Lower leg skin (tissue), 4 donors: Measurements from ENCODE around the gene HAX1. TPM values are rescaled to one million over a fixed set of nuclear protein-coding genes. Genes with fewer than 3 reads are reported as not detected.
"Not testable (repeated sequence)": the region's sequence is repeated elsewhere in the genome, so short reads cannot be mapped to it uniquely, and the experiment has no call there.

Experiments used
- DNase-seq, 2 donors: peaks; one replicate each; pipeline ENCODE4 v3.0.0-alpha.2; 2019; ENCODE audit warnings: low spot score in 2 of 2
- H3K4me3 ChIP-seq: fragments of 200-600 bp; sonication (generic); 2 replicates; pipeline ENCODE4 v1.5.1; 2017; ENCODE audit warnings: mild to moderate bottlenecking, low read depth; ENCODE audit not compliant: poor library complexity, severe bottlenecking
- POLR2A ChIP-seq, 2 donors: fragments of 450-650 bp; IDR thresholded peaks; one replicate each; pipeline ENCODE4 v1.6.1; 2016 to 2017; ENCODE audit warnings: antibody characterized with exemption in 2 of 2, mild to moderate bottlenecking in 1 of 2, moderate library complexity in 1 of 2
- WGBS, 2 donors: methylation state at CpG; one replicate each; pipeline ENCODE4 v1.1.5; 2018; 5-methylcytosine and 5-hydroxymethylcytosine counted together
- intact Hi-C: fragments of 100-400 bp; cut with DNase I; formaldehyde crosslinking; loops from one replicate; pipeline ENCODE4 v1.15.0; 2023; ENCODE audit warnings: low total_unique reads
- total RNA-seq, 4 donors: library from RNA; depleted of rRNA; stranded (reverse); fragments of >200 nt; gene quantifications; one replicate each; pipeline ENCODE4 v1.1.0, GENCODE V29; 2016
- TF ChIP-seq, protein P1 (sequence below), 3 donors: fragments of 450-650 bp; IDR thresholded peaks; one replicate each; pipeline ENCODE4 v1.5.1; 2016; ENCODE audit warnings: antibody characterized with exemption in 3 of 3, mild to moderate bottlenecking in 3 of 3, moderate library complexity in 2 of 3

The HAX1 gene
- total RNA-seq = 10 to 100 TPM; 52.7 to 83.4 (median 71.6) TPM

DNA sequence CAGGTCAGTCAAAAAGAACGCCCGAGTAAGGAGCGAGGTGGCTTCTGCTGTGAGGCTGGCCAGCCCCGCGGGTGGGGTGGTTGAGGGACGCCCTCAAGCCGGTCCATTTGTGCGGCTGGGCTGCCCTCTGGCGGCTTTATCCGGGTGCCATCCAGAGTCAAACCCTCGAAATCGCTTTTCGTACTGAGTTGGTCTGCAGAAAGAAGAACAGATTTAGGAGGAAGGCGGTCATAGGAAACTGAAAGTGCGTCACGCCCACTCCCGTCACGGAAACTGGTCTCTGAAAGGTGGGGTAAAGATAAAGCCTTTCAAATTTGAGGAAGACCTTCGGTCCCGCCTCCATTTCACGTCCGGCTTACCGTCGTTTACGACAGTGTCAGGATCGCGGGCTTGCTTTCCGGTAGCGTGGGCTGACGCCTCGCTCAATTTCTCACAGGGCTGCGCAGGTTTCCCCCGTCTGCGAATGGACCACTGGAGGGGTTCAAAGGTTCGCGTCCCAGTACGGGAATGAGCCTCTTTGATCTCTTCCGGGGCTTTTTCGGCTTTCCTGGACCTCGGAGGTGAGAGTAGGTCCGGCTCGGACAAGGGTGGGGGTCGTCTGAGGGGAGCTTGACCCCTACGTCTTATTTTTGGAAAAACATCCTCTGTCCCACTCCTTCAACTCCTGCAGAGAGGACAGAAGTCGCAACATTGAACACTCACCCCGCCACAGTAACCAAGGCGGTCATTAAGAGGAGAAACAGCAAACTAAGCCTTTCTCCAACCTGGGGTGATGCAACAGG is at the start of gene HAX1:
Gene HAX1, plus strand, starts transcription at position 413 of the 782 bp plus-strand sequence. Its CDS starts 95 bp downstream, at position 508.
- intact Hi-C loops = no loop called here
- peak; percentile 95 to 98 for DNase-seq
- WGBS, 2 donors = 0% methylated on average over 42 to 47 of the region's 47 CpGs
- peak in 1 of 2 donors; percentile 64 for TF ChIP-seq POLR2A (IDR thresholded peaks at IDR 0.05)
- TF ChIP-seq, protein P1, sequence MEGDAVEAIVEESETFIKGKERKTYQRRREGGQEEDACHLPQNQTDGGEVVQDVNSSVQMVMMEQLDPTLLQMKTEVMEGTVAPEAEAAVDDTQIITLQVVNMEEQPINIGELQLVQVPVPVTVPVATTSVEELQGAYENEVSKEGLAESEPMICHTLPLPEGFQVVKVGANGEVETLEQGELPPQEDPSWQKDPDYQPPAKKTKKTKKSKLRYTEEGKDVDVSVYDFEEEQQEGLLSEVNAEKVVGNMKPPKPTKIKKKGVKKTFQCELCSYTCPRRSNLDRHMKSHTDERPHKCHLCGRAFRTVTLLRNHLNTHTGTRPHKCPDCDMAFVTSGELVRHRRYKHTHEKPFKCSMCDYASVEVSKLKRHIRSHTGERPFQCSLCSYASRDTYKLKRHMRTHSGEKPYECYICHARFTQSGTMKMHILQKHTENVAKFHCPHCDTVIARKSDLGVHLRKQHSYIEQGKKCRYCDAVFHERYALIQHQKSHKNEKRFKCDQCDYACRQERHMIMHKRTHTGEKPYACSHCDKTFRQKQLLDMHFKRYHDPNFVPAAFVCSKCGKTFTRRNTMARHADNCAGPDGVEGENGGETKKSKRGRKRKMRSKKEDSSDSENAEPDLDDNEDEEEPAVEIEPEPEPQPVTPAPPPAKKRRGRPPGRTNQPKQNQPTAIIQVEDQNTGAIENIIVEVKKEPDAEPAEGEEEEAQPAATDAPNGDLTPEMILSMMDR (IDR thresholded peaks at IDR 0.05) = peak in 1 of 3 donors; percentile 73
- H3K4me3 ChIP-seq = peak within 1 kb of the TSS; percentile 77

DNA sequence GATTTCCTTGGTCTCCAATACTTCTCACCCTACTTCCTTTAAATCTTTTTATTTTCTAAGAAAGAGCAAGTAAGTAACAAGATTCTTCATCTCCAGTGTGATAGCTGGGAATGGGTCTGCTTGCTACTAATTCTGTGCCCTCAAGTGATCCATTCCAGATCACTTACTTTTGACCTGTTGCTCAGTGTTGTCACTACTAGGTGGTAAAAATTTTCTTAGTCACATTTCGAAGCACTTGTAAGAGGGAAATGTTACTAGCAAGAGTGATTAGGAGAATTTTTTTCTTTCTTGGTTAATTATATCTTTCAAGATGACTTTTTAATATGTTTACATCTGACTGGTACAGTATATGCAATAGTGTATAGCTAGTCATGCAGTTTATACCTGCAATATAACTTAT is 49.5 kb upstream of the HAX1 start:
- 85 to 86% methylated on average over 1 of the region's 1 CpG for WGBS, 2 donors

DNA sequence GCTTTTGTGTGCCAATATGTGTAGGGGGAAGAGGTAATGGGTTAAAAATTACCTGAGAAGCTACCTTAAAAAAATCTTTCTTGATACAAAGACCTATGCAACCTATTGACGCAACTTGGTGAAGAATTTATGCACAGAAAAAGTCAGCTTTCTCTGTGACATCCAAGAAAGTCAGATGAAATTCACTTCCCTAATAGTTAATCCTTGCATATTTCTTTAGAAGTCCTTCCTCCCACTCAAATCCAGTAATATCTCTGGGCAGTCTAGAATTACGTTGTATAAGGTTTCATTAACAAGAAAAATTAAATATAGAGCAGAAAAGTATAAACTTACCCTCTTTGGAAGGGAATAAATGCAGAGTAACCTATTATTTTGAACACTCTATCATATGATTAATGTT is 48.8 kb upstream of the HAX1 start:
- intact Hi-C loops = no loop called here
- no peak overlapping the region for H3K4me3 ChIP-seq
- 48 to 49% methylated on average over 2 of the region's 2 CpGs for WGBS, 2 donors
- TF ChIP-seq, protein P1 (IDR thresholded peaks at IDR 0.05) = no peak
- no peak for TF ChIP-seq POLR2A (IDR thresholded peaks at IDR 0.05)
- DNase-seq = no peak

More for the DNA sequence above, 49.5 kb upstream of the HAX1 start:
- no peak overlapping the region for H3K4me3 ChIP-seq
- intact Hi-C loops = no loop called here
- DNase-seq = no peak
- no peak for TF ChIP-seq POLR2A (IDR thresholded peaks at IDR 0.05)
- TF ChIP-seq, protein P1 (IDR thresholded peaks at IDR 0.05) = no peak

DNA sequence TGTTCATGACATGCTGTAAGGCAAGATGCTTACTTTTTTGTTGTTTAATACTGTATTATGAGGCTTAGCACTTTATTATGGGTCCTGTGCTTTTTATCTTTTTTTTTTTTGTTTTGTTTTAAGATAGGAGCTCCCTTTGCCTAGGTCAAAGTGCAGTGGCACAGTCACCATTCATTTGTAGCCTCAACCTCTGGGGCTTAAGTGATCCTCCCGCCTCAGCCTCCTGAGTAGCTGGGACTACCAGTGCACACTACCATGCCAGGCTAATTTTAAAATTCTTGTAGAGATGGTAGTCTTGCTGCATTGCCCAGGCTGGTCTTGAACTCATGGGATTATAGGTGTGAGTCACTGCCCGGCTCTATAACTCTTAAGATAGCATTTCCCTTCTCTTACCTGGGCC is 47.1 kb upstream of the HAX1 start:
- WGBS, 2 donors = 95 to 97% methylated on average over 2 of the region's 2 CpGs

DNA sequence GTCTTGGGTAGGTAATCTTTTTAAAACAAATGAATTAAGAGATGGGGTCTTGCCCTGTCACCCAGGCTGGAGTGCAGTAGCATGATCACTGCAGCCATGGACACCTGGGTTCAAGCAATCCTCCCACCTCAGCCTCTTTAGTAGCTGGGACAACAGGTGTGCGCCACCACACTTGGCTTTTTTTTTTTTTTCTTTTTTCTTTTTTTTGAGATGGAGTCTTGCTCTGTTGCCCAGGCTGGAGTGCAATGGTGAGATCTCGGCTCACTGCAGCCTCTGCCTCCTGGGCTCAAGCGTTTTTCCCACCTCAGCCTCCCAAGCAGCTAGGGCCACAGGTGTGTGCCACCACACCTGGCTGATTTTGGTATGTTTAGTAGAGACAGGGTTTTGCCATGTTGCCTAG is 41.3 kb upstream of the HAX1 start:
- DNase-seq, intact Hi-C loops: not testable (repeated sequence)
- WGBS, 2 donors = 93 to 100% methylated on average over 3 of the region's 3 CpGs

More for the DNA sequence above, 47.1 kb upstream of the HAX1 start:
- intact Hi-C loops = no loop called here
- H3K4me3 ChIP-seq = no peak overlapping the region
- DNase-seq = no peak
- TF ChIP-seq, protein P1 (IDR thresholded peaks at IDR 0.05) = no peak
- no peak for TF ChIP-seq POLR2A (IDR thresholded peaks at IDR 0.05)

DNA sequence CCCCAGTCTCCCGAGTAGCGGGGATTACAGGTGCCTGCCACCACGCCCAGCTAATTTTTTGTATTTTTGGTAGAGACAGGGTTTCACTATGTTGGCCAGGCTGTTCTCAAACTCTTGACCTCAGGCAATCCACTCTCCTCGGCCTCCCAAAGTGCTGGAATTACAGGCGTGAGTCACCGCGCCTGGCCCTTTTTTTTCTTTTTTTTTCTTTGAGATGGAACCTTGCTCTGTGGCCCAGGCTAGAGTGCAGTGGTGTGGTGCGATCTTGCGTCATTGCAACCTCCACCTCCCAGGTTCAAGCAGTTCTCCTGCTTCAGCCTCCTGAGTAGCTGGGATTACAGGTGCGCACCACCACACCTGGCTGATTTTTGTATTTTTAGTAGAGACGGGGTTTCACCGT is 39.3 kb upstream of the HAX1 start:
- WGBS, 2 donors = 96 to 97% methylated on average over 12 of the region's 12 CpGs
- intact Hi-C loops, DNase-seq: not testable (repeated sequence)

More for the DNA sequence above, 41.3 kb upstream of the HAX1 start:
- not testable (repeated sequence) for H3K4me3 ChIP-seq

DNA sequence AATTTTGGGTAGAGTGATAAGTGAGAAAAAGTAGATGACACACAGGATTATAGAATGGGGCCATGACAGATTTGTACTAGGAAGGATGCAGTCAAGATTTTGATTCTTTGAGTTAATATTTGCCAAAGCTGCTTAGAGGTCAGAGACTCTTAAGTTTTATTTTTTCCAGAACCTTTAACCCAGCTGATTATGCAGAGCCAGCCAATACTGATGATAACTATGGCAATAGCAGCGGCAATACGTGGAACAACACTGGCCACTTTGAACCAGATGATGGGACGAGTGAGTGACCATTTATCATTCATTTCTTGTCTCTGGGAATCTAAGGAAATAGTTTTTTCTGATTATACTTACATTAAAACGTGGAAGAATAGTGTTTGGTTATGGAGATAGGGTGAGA is 35.6 kb upstream of the HAX1 start:
- no peak for DNase-seq
- intact Hi-C loops = no loop called here
- TF ChIP-seq, protein P1 (IDR thresholded peaks at IDR 0.05) = no peak
- TF ChIP-seq POLR2A (IDR thresholded peaks at IDR 0.05) = no peak
- WGBS, 2 donors = 89 to 90% methylated on average over 4 of the region's 4 CpGs
- H3K4me3 ChIP-seq = no peak overlapping the region

More for the DNA sequence above, 39.3 kb upstream of the HAX1 start:
- H3K4me3 ChIP-seq = not testable (repeated sequence)
